Endothelial cell of umbilical vein (primary cell): ENCODE results near the gene PCDHGA10. TPM values are rescaled to one million over a fixed set of nuclear protein-coding genes. Genes with fewer than 3 reads are reported as not detected.

Source experiments
- BruUV-seq: library from RNA; stranded (reverse); fragments of 400-500 nt; replicated peaks from 2 replicates; lab custom pipeline; 2021; lab: Mats Ljungman, UMichigan
- CTCF ChIA-PET: fragments of 300-600, 350-600 bp; sonication (Branson Sonifier 250); formaldehyde crosslinking; loops from one replicate; lab custom pipeline; 2021; ENCODE audit warnings: antibody characterized with exemption, inconsistent platforms; lab: Charles Lee
- POLR2A ChIA-PET: fragments of 300-600, 350-600 bp; sonication (Branson Sonifier 250); formaldehyde crosslinking; loops from one replicate; lab custom pipeline; 2021; ENCODE audit warnings: antibody characterized with exemption, inconsistent platforms; lab: Charles Lee
- DNase-seq: peaks from one replicate; pipeline ENCODE4 v3.0.0-alpha.2; 2011; ENCODE audit warnings: low read depth, low spot score
- FAIRE-seq: peaks from 2 replicates; lab custom pipeline; 2011; peaks lifted over from hg19 to GRCh38; lab: Jason Lieb, UNC
- H2AFZ ChIP-seq: 2 replicates; pipeline ENCODE4 v1.6.0; 2012; ENCODE audit warnings: low read depth, low read length, control low read depth, inconsistent platforms
- H3K27ac ChIP-seq: 2 replicates; pipeline ENCODE4 v1.5.1; 2011; ENCODE audit warnings: low read depth, mild to moderate bottlenecking, control low read depth, low read length, moderate library complexity; ENCODE audit not compliant: insufficient read depth
- H3K27me3 ChIP-seq, 2 experiments: 2 replicates each; pipeline versions ENCODE4 v1.6.0 to v1.6.1; 2011; ENCODE audit warnings: low read length in 2 of 2, mixed read lengths in 1 of 2; ENCODE audit not compliant: control insufficient read depth in 2 of 2, insufficient read depth in 2 of 2
- H3K36me3 ChIP-seq, 2 experiments: 2 replicates in 1 of 2; 3 replicates in 1 of 2; pipeline ENCODE4 v1.5.1; 2011; ENCODE audit warnings: low read length in 2 of 2, mild to moderate bottlenecking in 1 of 2, moderate library complexity in 1 of 2; ENCODE audit not compliant: control insufficient read depth in 2 of 2, insufficient read depth in 2 of 2; ENCODE audit errors: extremely low read depth in 1 of 2
- H3K4me1 ChIP-seq: 3 replicates; pipeline ENCODE4 v1.5.1; 2011; ENCODE audit warnings: mild to moderate bottlenecking, low read length; ENCODE audit not compliant: control insufficient read depth, insufficient read depth; ENCODE audit errors: extremely low read depth
- H3K4me2 ChIP-seq: 2 replicates; pipeline ENCODE4 v1.6.1; 2011; ENCODE audit warnings: low read length, control low read depth, mixed read lengths; ENCODE audit not compliant: insufficient read depth
- H3K4me3 ChIP-seq, 3 experiments: fragments of 200-600 bp in 1 of 3; sonication (generic), shearing (Covaris generic) in 1 of 3; replicated peaks in 1 of 3; 2 replicates each; pipeline ENCODE4 v1.5.1; 2011 to 2016; ENCODE audit warnings: control low read depth in 3 of 3, low read length in 3 of 3, mild to moderate bottlenecking in 2 of 3, inconsistent platforms in 1 of 3, low read depth in 1 of 3, moderate library complexity in 1 of 3; ENCODE audit not compliant: insufficient read depth in 1 of 3
- H3K79me2 ChIP-seq: 2 replicates; pipeline ENCODE4 v1.6.0; 2012; ENCODE audit warnings: low read length, inconsistent platforms; ENCODE audit not compliant: control insufficient read depth, insufficient read depth
- H3K9ac ChIP-seq: replicated peaks from 2 replicates; pipeline ENCODE3; 2011; ENCODE audit warnings: low read length, control low read depth; ENCODE audit not compliant: insufficient read depth; ENCODE audit errors: extremely low read depth
- H3K9me1 ChIP-seq: replicated peaks from 3 replicates; pipeline ENCODE4 v1.6.0; 2011; ENCODE audit warnings: mild to moderate bottlenecking, low read length; ENCODE audit not compliant: control insufficient read depth, insufficient read depth; ENCODE audit errors: extremely low read depth
- H3K9me3 ChIP-seq: replicated peaks from 2 replicates; pipeline ENCODE4 v1.5.1; 2012; ENCODE audit warnings: low read length, inconsistent platforms; ENCODE audit not compliant: control insufficient read depth, insufficient read depth
- H4K20me1 ChIP-seq: replicated peaks from 2 replicates; pipeline ENCODE3; 2011; ENCODE audit warnings: mild to moderate bottlenecking, low read length; ENCODE audit not compliant: control insufficient read depth, insufficient read depth; ENCODE audit errors: extremely low read depth
- CTCF ChIP-seq, 2 donors: IDR thresholded peaks; 1 replicate in 1 of 2; 2 replicates in 1 of 2; pipeline ENCODE4 v1.5.1; 2011; ENCODE audit warnings: low read length in 2 of 2, mild to moderate bottlenecking in 2 of 2, moderate library complexity in 2 of 2, control low read depth in 1 of 2, inconsistent platforms in 1 of 2, low read depth in 1 of 2; ENCODE audit not compliant: insufficient read depth in 1 of 2; ENCODE audit errors: extremely low read depth in 1 of 2
- EZH2 ChIP-seq: IDR thresholded peaks from 2 replicates; pipeline ENCODE4 v1.6.1; 2012; ENCODE audit warnings: borderline replicate concordance, low read depth, mild to moderate bottlenecking, moderate library complexity, low read length, inconsistent platforms; ENCODE audit not compliant: severe bottlenecking
- GATA2 ChIP-seq: IDR thresholded peaks from 2 replicates; pipeline ENCODE4 v1.7.0; 2011; ENCODE audit warnings: low read depth, mild to moderate bottlenecking, moderate library complexity, mixed read lengths, low read length; ENCODE audit not compliant: insufficient read length, insufficient read depth
- JUN ChIP-seq: IDR thresholded peaks from 2 replicates; pipeline ENCODE4 v1.6.1; 2011; ENCODE audit warnings: borderline replicate concordance, low read depth; ENCODE audit not compliant: insufficient read length, insufficient read depth
- MYC ChIP-seq: IDR thresholded peaks from one replicate; pipeline ENCODE4 v1.6.1; 2011; ENCODE audit warnings: mild to moderate bottlenecking, low read depth, low read length
- POLR2A ChIP-seq: IDR thresholded peaks from 2 replicates; pipeline ENCODE4 v1.6.1; 2012; ENCODE audit warnings: low read depth, mild to moderate bottlenecking, control low read depth, low read length
- POLR2AphosphoS5 ChIP-seq: IDR thresholded peaks from 2 replicates; pipeline ENCODE4 v1.6.1; 2012; ENCODE audit warnings: low read depth, mild to moderate bottlenecking, control low read depth, low read length, moderate library complexity; ENCODE audit not compliant: insufficient read depth
- dilution Hi-C: fragments of 300-500 bp; cut with MboI; formaldehyde crosslinking; loops from one replicate; pipeline ENCODE4 v1.15.0; 2019; ENCODE audit warnings: low sequenced_read_pairs; ENCODE audit not compliant: extremely low pct_ligation_motif_present
- intact Hi-C: fragments of 100-400 bp; cut with micrococcal nuclease; formaldehyde crosslinking; loops from one replicate; pipeline ENCODE4 v1.10.0; 2022
- polyA plus RNA-seq, 4 experiments: library from polyadenylated mRNA; depleted of rRNA in 3 of 4; stranded (reverse) in 3 of 4; unstranded in 1 of 4; fragments of >200 nt; gene quantifications; 2 replicates each; pipeline versions ENCODE4 v1.2.1 to v1.2.3, GENCODE V29; 2011 to 2012; ENCODE audit warnings: missing spikeins in 1 of 4
- total RNA-seq: library from RNA; stranded (reverse); gene quantifications from 2 replicates; pipeline ENCODE4 v1.2.3, GENCODE V29; 2021
- TF ChIP-seq, protein P1 (sequence below): IDR thresholded peaks from 2 replicates; pipeline ENCODE4 v1.6.1; 2011; ENCODE audit not compliant: insufficient read depth, insufficient read length

PCDHGA10 gene
- total and polyA plus RNA-seq, 2 donors (not counting 3 experiments of a cell fraction or from before 2014, with no cell fraction given): 3.6 to 4.4 TPM

- no peaks in the 10 kb centered on the region for H3K9me1 ChIP-seq
These were observed 41.0 kb upstream of the PCDHGA10 start for GRCh38 chr5:141371572-141372475.

More at GRCh38 chr5:141371572-141372475, 41.0 kb upstream of the PCDHGA10 start:
- Histone ChIP-seq H3K27ac (no peak overlapping the region), H3K36me3 (no peaks in the 10 kb centered on the region), H3K9ac (no peak overlapping the region), H3K9me3 (no peaks in the 10 kb centered on the region), H3K4me3 (no peak overlapping the region), H3K4me1 (no peaks in the 10 kb centered on the region), H4K20me1 (no peaks in the 10 kb centered on the region), H3K79me2 (no peaks in the 10 kb centered on the region), H2AFZ (no peak overlapping the region), H3K4me2 (no peak overlapping the region), H3K27me3 (peaks cover 32 to 82% of the 10 kb centered on the region in 2 experiments)
- no peak for FAIRE-seq
- CTCF ChIA-PET: interaction anchor here (1.0 to 3.5 kb wide), 10 partner anchors 9 to 192 kb away, joined by 3 to 57 read pairs (median 10); partner anchors contain the start of genes PCDHB14, PCDHGA10, PCDHGA11 and PCDHGA4
- dilution Hi-C loops (no loop called here), intact Hi-C loops (loop anchor here (5.0 kb wide), 1 partner anchor 50 kb away; the partner anchor contains the start of gene PCDHGA11)
- no peak for TF ChIP-seq POLR2A
- TF ChIP-seq CTCF (IDR thresholded peaks at IDR 0.05; ENCODE audit: extremely low read depth in 1 of 2, insufficient read depth in 1 of 2, low read depth in 1 of 2, low read length in 2 of 2): no peak
- TF ChIP-seq JUN: no peak
- TF ChIP-seq POLR2AphosphoS5: no peak
- TF ChIP-seq EZH2: no peak
- no peak for TF ChIP-seq GATA2
- no peak for TF ChIP-seq MYC
- TF ChIP-seq, protein P1, sequence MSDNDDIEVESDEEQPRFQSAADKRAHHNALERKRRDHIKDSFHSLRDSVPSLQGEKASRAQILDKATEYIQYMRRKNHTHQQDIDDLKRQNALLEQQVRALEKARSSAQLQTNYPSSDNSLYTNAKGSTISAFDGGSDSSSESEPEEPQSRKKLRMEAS: no peak
- no TSS peak for BruUV-seq
- DNase-seq: no peak
- POLR2A ChIA-PET: no interaction called here
